Caco-2 (cell line): ENCODE data around the gene PIMREG. TPM values are rescaled to one million over a fixed set of nuclear protein-coding genes. Genes with fewer than 3 reads are reported as not detected.

Source experiments
- BruUV-seq: library from RNA; stranded (reverse); fragments of 400-500 nt; replicated peaks from 2 replicates; lab custom pipeline; 2021; lab: Mats Ljungman, UMichigan
- CTCF ChIA-PET: fragments of 300-600 bp; sonication (Branson Sonifier 250); formaldehyde crosslinking; loops from one replicate; lab custom pipeline; 2022; ENCODE audit warnings: antibody characterized with exemption; lab: Charles Lee
- POLR2A ChIA-PET: fragments of 300-600 bp; sonication (Branson Sonifier 250); formaldehyde crosslinking; loops from one replicate; lab custom pipeline; 2022; ENCODE audit warnings: antibody characterized with exemption; lab: Charles Lee
- DNase-seq, 2 experiments: peaks; one replicate each; pipeline versions ENCODE4 v3.0.0 to v3.0.0-alpha.2; 2020 to 2022
- H3K27me3 ChIP-seq: replicated peaks from 2 replicates; pipeline ENCODE4 v1.6.0; 2011; ENCODE audit warnings: low read length; ENCODE audit not compliant: control insufficient read depth, insufficient read depth
- H3K36me3 ChIP-seq: 2 replicates; pipeline ENCODE4 v1.5.1; 2011; ENCODE audit warnings: low read length; ENCODE audit not compliant: control insufficient read depth, insufficient read depth
- H3K4me1 ChIP-seq: fragments of 250-450 bp; sonication (Bioruptor Pico); 2 replicates; pipeline ENCODE4 v1.5.1; 2020; ENCODE audit warnings: mild to moderate bottlenecking
- H3K4me3 ChIP-seq: 2 replicates; pipeline ENCODE4 v1.5.1; 2011; ENCODE audit warnings: low read depth, mild to moderate bottlenecking, control low read depth, low read length
- H3K9me3 ChIP-seq: fragments of 250-450 bp; sonication (Bioruptor Pico); 2 replicates; pipeline ENCODE4 v1.5.1; 2020; ENCODE audit warnings: mild to moderate bottlenecking, moderate library complexity
- H3K27ac Mint-ChIP-seq: one replicate; pipeline ENCODE4 v1.8.0; 2022; ENCODE audit warnings: mixed read lengths; ENCODE audit not compliant: unreplicated experiment
- H3K27me3 Mint-ChIP-seq: one replicate; pipeline ENCODE4 v1.8.0; 2022; ENCODE audit warnings: mixed read lengths; ENCODE audit not compliant: insufficient read depth, unreplicated experiment
- H3K36me3 Mint-ChIP-seq: one replicate; pipeline ENCODE4 v1.8.0; 2022; ENCODE audit warnings: mild to moderate bottlenecking, mixed read lengths; ENCODE audit not compliant: insufficient read depth, unreplicated experiment
- H3K4me1 Mint-ChIP-seq: one replicate; pipeline ENCODE4 v1.8.0; 2022; ENCODE audit warnings: low read depth, mixed read lengths; ENCODE audit not compliant: unreplicated experiment
- H3K4me3 Mint-ChIP-seq: one replicate; pipeline ENCODE4 v1.8.0; 2022; ENCODE audit warnings: mild to moderate bottlenecking, moderate library complexity, mixed read lengths; ENCODE audit not compliant: unreplicated experiment
- H3K9me3 Mint-ChIP-seq: one replicate; pipeline ENCODE4 v1.8.0; 2022; ENCODE audit warnings: mixed read lengths; ENCODE audit not compliant: unreplicated experiment
- CTCF ChIP-seq, 2 experiments: fragments of 200-600 bp in 1 of 2; IDR thresholded peaks; 1 replicate in 1 of 2; 2 replicates in 1 of 2; pipeline versions ENCODE4 v1.5.1 to v1.8.0; 2011 to 2022; ENCODE audit warnings: antibody characterized with exemption in 1 of 2, control low read depth in 1 of 2, inconsistent platforms in 1 of 2, low read depth in 1 of 2, low read length in 1 of 2, mild to moderate bottlenecking in 1 of 2, moderate library complexity in 1 of 2; ENCODE audit not compliant: insufficient read depth in 1 of 2, severe bottlenecking in 1 of 2, unreplicated experiment in 1 of 2
- intact Hi-C: fragments of 100-400 bp; cut with micrococcal nuclease; formaldehyde crosslinking; loops from one replicate; pipeline ENCODE4 v1.10.0; 2022; ENCODE audit not compliant: unreplicated experiment
- total RNA-seq: library from RNA; stranded (reverse); gene quantifications from 2 replicates; pipeline ENCODE4 v1.2.3, GENCODE V29; 2022

Gene PIMREG
- total RNA-seq, 1 experiment from 2014 or later = 15.8 TPM

GRCh38 chr17:6476810-6477179 is 32.5 kb downstream of the PIMREG start:
- ChIA-PET POLR2A (no interaction called here), CTCF (no interaction called here)
- TF ChIP-seq CTCF (IDR thresholded peaks at IDR 0.05; ENCODE audit: insufficient read depth in 1 of 2, low read depth in 1 of 2, low read length in 1 of 2, severe bottlenecking in 1 of 2, unreplicated experiment in 1 of 2) = no peak
- Histone ChIP-seq H3K27me3 (no peaks in the 10 kb centered on the region), H3K4me1 (no peaks in the 10 kb centered on the region), H3K9me3 (no peaks in the 10 kb centered on the region), H3K36me3 (no peaks in the 10 kb centered on the region), H3K4me3 (no peak overlapping the region)
- Mint-ChIP-seq H3K27ac (no peak overlapping the region), H3K9me3 (no peaks in the 10 kb centered on the region), H3K4me3 (no peak overlapping the region), H3K36me3 (no peaks in the 10 kb centered on the region), H3K4me1 (peaks cover 6% of the 10 kb centered on the region), H3K27me3 (no peaks in the 10 kb centered on the region)
- intact Hi-C loops = loop anchor here (10.0 kb wide), 1 partner anchor 88 kb away; no protein-coding TSS in a partner anchor
- DNase-seq = no peak
- BruUV-seq = no TSS peak

GRCh38 chr17:6477831-6478383 is 33.7 kb downstream of the PIMREG start:
- Mint-ChIP-seq H3K27ac (no peak overlapping the region), H3K27me3 (no peaks in the 10 kb centered on the region), H3K36me3 (no peaks in the 10 kb centered on the region), H3K4me3 (no peak overlapping the region), H3K4me1 (peaks cover 4% of the 10 kb centered on the region), H3K9me3 (no peaks in the 10 kb centered on the region)
- H3K27me3 ChIP-seq = no peaks in the 10 kb centered on the region
- no TSS peak for BruUV-seq
- intact Hi-C loops = loop anchor here (10.0 kb wide), 1 partner anchor 87 kb away; no protein-coding TSS in a partner anchor
- H3K4me3 ChIP-seq = no peak overlapping the region
- POLR2A ChIA-PET = no interaction called here
- no peak for TF ChIP-seq CTCF (IDR thresholded peaks at IDR 0.05; ENCODE audit: insufficient read depth in 1 of 2, low read depth in 1 of 2, low read length in 1 of 2, severe bottlenecking in 1 of 2, unreplicated experiment in 1 of 2)
- no peaks in the 10 kb centered on the region for H3K4me1 ChIP-seq
- no peak for DNase-seq
- CTCF ChIA-PET = no interaction called here
- H3K9me3 ChIP-seq = no peaks in the 10 kb centered on the region
- H3K36me3 ChIP-seq = no peaks in the 10 kb centered on the region

- CTCF ChIA-PET = no interaction called here
- Histone ChIP-seq H3K4me3 (no peak overlapping the region), H3K9me3 (no peaks in the 10 kb centered on the region), H3K36me3 (no peaks in the 10 kb centered on the region), H3K4me1 (no peaks in the 10 kb centered on the region), H3K27me3 (no peaks in the 10 kb centered on the region)
- POLR2A ChIA-PET = no interaction called here
- intact Hi-C loops = loop anchor here (10.0 kb wide), 1 partner anchor 86 kb away; no protein-coding TSS in a partner anchor
- H3K4me3 Mint-ChIP-seq = no peak overlapping the region
- H3K36me3 Mint-ChIP-seq = no peaks in the 10 kb centered on the region
- no peaks in the 10 kb centered on the region for H3K27me3 Mint-ChIP-seq
- no peak for DNase-seq
- H3K27ac Mint-ChIP-seq = no peak overlapping the region
- BruUV-seq = no TSS peak
- H3K4me1 Mint-ChIP-seq = no peaks in the 10 kb centered on the region
- H3K9me3 Mint-ChIP-seq = no peaks in the 10 kb centered on the region
- no peak for TF ChIP-seq CTCF (IDR thresholded peaks at IDR 0.05; ENCODE audit: insufficient read depth in 1 of 2, low read depth in 1 of 2, low read length in 1 of 2, severe bottlenecking in 1 of 2, unreplicated experiment in 1 of 2)
Observed at GRCh38 chr17:6478486-6478885, 34.2 kb downstream of the PIMREG start.
